GM23338 (cell line): ENCODE measurements around the gene RNF34. TPM values are rescaled to one million over a fixed set of nuclear protein-coding genes. Genes with fewer than 3 reads are reported as not detected.

ENCODE experiments used
- ATAC-seq: fragments of 200-7000 bp; cut with Tn5 transposase; 3 replicates; pipeline ENCODE4 v1.9.1; 2020
- DNase-seq: peaks from one replicate; pipeline ENCODE4 v3.0.0-alpha.2; 2015; ENCODE audit warnings: low spot score
- H2AFZ ChIP-seq: fragments of 200-600 bp; sonication (generic); 2 replicates; pipeline ENCODE4 v1.8.0; 2016; ENCODE audit warnings: antibody characterized with exemption, mild to moderate bottlenecking, moderate library complexity
- H3F3A ChIP-seq: fragments of 200-600 bp; sonication (generic); replicated peaks from 2 replicates; pipeline ENCODE4 v1.8.0; 2017; ENCODE audit warnings: antibody characterized with exemption, mixed run types, low read depth
- H3K27ac ChIP-seq: fragments of 200-600 bp; sonication (generic); 2 replicates; pipeline ENCODE4 v1.6.1; 2016; ENCODE audit warnings: low read depth
- H3K27me3 ChIP-seq: fragments of 200-600 bp; sonication (generic); 2 replicates; pipeline ENCODE4 v1.8.0; 2016; ENCODE audit warnings: mild to moderate bottlenecking, mixed run types, moderate library complexity; ENCODE audit not compliant: insufficient read depth
- H3K36me3 ChIP-seq: fragments of 200-600 bp; sonication (generic); 2 replicates; pipeline ENCODE4 v1.8.0; 2016; ENCODE audit warnings: mild to moderate bottlenecking; ENCODE audit not compliant: insufficient read depth
- H3K4me1 ChIP-seq: fragments of 200-600 bp; sonication (generic); 2 replicates; pipeline ENCODE4 v1.8.0; 2016; ENCODE audit warnings: mild to moderate bottlenecking, moderate library complexity; ENCODE audit not compliant: insufficient read depth
- H3K4me2 ChIP-seq: fragments of 200-600 bp; sonication (generic); 2 replicates; pipeline ENCODE4 v1.7.1; 2017; ENCODE audit warnings: mixed run types
- H3K4me3 ChIP-seq: fragments of 200-600 bp; sonication (generic); 2 replicates; pipeline ENCODE4 v1.6.1; 2016; ENCODE audit warnings: mixed run types
- H3K79me2 ChIP-seq: fragments of 200-600 bp; sonication (generic); replicated peaks from 2 replicates; pipeline ENCODE4 v1.8.0; 2017; ENCODE audit warnings: mild to moderate bottlenecking; ENCODE audit not compliant: insufficient read depth
- H3K9me2 ChIP-seq: fragments of 200-600 bp; sonication (generic); 2 replicates; pipeline ENCODE4 v1.8.0; 2017; ENCODE audit not compliant: insufficient read depth
- H4K20me1 ChIP-seq: fragments of 200-600 bp; sonication (generic); replicated peaks from 2 replicates; pipeline ENCODE4 v1.8.0; 2017; ENCODE audit warnings: mild to moderate bottlenecking; ENCODE audit not compliant: insufficient read depth
- H3K27ac Mint-ChIP-seq: 2 replicates; pipeline ENCODE4 v1.8.0; 2020; ENCODE audit warnings: inconsistent platforms, mild to moderate bottlenecking, moderate library complexity, mixed read lengths
- H3K27me3 Mint-ChIP-seq: 3 replicates; pipeline ENCODE4 v1.8.0; 2022; ENCODE audit warnings: low read depth, mild to moderate bottlenecking, moderate library complexity, mixed read lengths, inconsistent platforms; ENCODE audit not compliant: insufficient read depth, poor library complexity
- H3K36me3 Mint-ChIP-seq: 3 replicates; pipeline ENCODE4 v1.8.0; 2021; ENCODE audit warnings: low read depth, mild to moderate bottlenecking, inconsistent platforms, moderate library complexity, mixed read lengths
- H3K4me1 Mint-ChIP-seq: 3 replicates; pipeline ENCODE4 v1.8.0; 2020; ENCODE audit warnings: mild to moderate bottlenecking, inconsistent platforms, mixed read lengths
- H3K4me3 Mint-ChIP-seq: 3 replicates; pipeline ENCODE4 v1.8.0; 2021; ENCODE audit warnings: moderate library complexity, mild to moderate bottlenecking, inconsistent platforms, mixed read lengths
- H3K9me3 Mint-ChIP-seq: 3 replicates; pipeline ENCODE4 v1.8.0; 2020; ENCODE audit warnings: moderate library complexity, mild to moderate bottlenecking, inconsistent platforms, mixed read lengths
- CREB1 ChIP-seq: fragments of 250-450 bp; sonication (Bioruptor Pico); IDR thresholded peaks from 2 replicates; pipeline ENCODE4 v1.5.0; 2020; ENCODE audit warnings: low read depth, mild to moderate bottlenecking, moderate library complexity
- CTCF ChIP-seq, 2 experiments: fragments of 200-600 bp in 1 of 2; sonication (generic) in 1 of 2; conservative IDR thresholded peaks; 2 replicates each; pipeline versions ENCODE4 v1.5.1 to v1.6.1; 2016 to 2017; ENCODE audit warnings: antibody characterized with exemption in 2 of 2, low read depth in 2 of 2, mild to moderate bottlenecking in 2 of 2, moderate library complexity in 1 of 2
- ETS1 ChIP-seq: IDR thresholded peaks from 2 replicates; pipeline ENCODE4 v1.6.1; 2016; ENCODE audit warnings: antibody characterized with exemption
- EZH2 ChIP-seq: fragments of 200-600 bp; sonication (generic); IDR thresholded peaks from one replicate; pipeline ENCODE4 v1.8.0; 2017; ENCODE audit warnings: antibody characterized with exemption, mild to moderate bottlenecking, low read depth; ENCODE audit not compliant: unreplicated experiment
- EZH2phosphoT487 ChIP-seq: fragments of 200-600 bp; sonication (generic); IDR thresholded peaks from one replicate; pipeline ENCODE4 v1.8.1; 2018; ENCODE audit warnings: antibody characterized with exemption; ENCODE audit not compliant: unreplicated experiment
- JUNB ChIP-seq: IDR thresholded peaks from one replicate; pipeline ENCODE4 v1.6.1; 2016; ENCODE audit warnings: antibody characterized with exemption; ENCODE audit not compliant: unreplicated experiment
- NANOG ChIP-seq: IDR thresholded peaks from 2 replicates; pipeline ENCODE4 v1.6.1; 2016; ENCODE audit warnings: antibody characterized with exemption, borderline replicate concordance
- STAT1 ChIP-seq: IDR thresholded peaks from one replicate; pipeline ENCODE4 v1.6.1; 2016; ENCODE audit warnings: antibody characterized with exemption; ENCODE audit not compliant: unreplicated experiment
- ZNF114 ChIP-seq: fragments of 250-450 bp; sonication (Bioruptor Pico); IDR thresholded peaks from 2 replicates; pipeline ENCODE4 v1.5.0; 2020; ENCODE audit warnings: mild to moderate bottlenecking, moderate library complexity
- ZNF462 ChIP-seq: fragments of 250-450 bp; sonication (Bioruptor Pico); IDR thresholded peaks from 2 replicates; pipeline ENCODE4 v1.5.0; 2020; ENCODE audit warnings: mild to moderate bottlenecking, moderate library complexity
- polyA plus RNA-seq: library from polyadenylated mRNA; unstranded; fragments of >200 nt; fragmentation: Nextera tagmentation; extraction: Ambion mirVana; gene quantifications from 2 replicates; pipeline ENCODE4 v1.2.1, GENCODE V29; 2016
- total RNA-seq: library from RNA; depleted of rRNA; stranded (reverse); fragments of >200 nt; shearing (Covaris generic); gene quantifications from 2 replicates; pipeline ENCODE4 v1.2.3, GENCODE V29; 2014

The RNF34 gene
- total and polyA plus RNA-seq, 2 experiments from 2014 or later: 47.2 to 63.3 TPM

- peaks cover 36% of the 10 kb centered on the region for H4K20me1 ChIP-seq
These were observed 52.5 kb downstream of the RNF34 start for GRCh38 chr12:121452340-121452984.

GRCh38 chr12:121452985-121453360 lies 53.1 kb downstream of the RNF34 start:
- peaks cover 27% of the 10 kb centered on the region; the same call in 2 of the 3 replicates for H3K4me1 Mint-ChIP-seq
- H3K36me3 Mint-ChIP-seq: peaks cover 34% of the 10 kb centered on the region
- H3K9me3 Mint-ChIP-seq: no peaks in the 10 kb centered on the region; the same call in 2 of the 3 replicates
- H3K27me3 Mint-ChIP-seq: peaks cover 17% of the 10 kb centered on the region
- ATAC-seq (no peak; the same call in 2 of the 3 replicates), DNase-seq (no peak)
- Histone ChIP-seq H3K4me2 (no peak overlapping the region), H4K20me1 (peaks cover 39% of the 10 kb centered on the region), H2AFZ (no peak overlapping the region), H3K4me1 (no peaks in the 10 kb centered on the region), H3F3A (no peaks in the 10 kb centered on the region), H3K27ac (peak overlapping the region; percentile 66; the same call in 1 of the 2 replicates), H3K9me2 (no peaks in the 10 kb centered on the region), H3K36me3 (no peaks in the 10 kb centered on the region; the same call in 1 of the 2 replicates), H3K79me2 (peaks cover 80% of the 10 kb centered on the region), H3K27me3 (no peaks in the 10 kb centered on the region), H3K4me3 (no peak overlapping the region)
- H3K27ac Mint-ChIP-seq: no peak overlapping the region
- H3K4me3 Mint-ChIP-seq: no peak overlapping the region
- TF ChIP-seq ZNF114 (CRISPR knock-in tag) (no peak), CREB1 (no peak), STAT1 (no peak), CTCF (conservative IDR thresholded peaks at IDR 0.05; ENCODE audit: low read depth in 2 of 2) (no peak), NANOG (no peak), EZH2 (no peak), ZNF462 (CRISPR knock-in tag) (no peak), EZH2phosphoT487 (no peak), JUNB (no peak)

More at GRCh38 chr12:121452340-121452984, 52.5 kb downstream of the RNF34 start:
- Mint-ChIP-seq H3K4me3 (no peak overlapping the region), H3K36me3 (peaks cover 31% of the 10 kb centered on the region), H3K27me3 (peaks cover 16% of the 10 kb centered on the region), H3K27ac (no peak overlapping the region), H3K4me1 (peaks cover 24% of the 10 kb centered on the region; the same call in 2 of the 3 replicates), H3K9me3 (no peaks in the 10 kb centered on the region; the same call in 2 of the 3 replicates)
- Histone ChIP-seq H3K4me2 (no peak overlapping the region), H3K4me3 (no peak overlapping the region), H2AFZ (no peak overlapping the region), H3K27ac (0 out of 2 replicates have a peak overlapping the region, but pooled peaks have one; percentile 45), H3F3A (no peaks in the 10 kb centered on the region), H3K9me2 (no peaks in the 10 kb centered on the region), H3K27me3 (no peaks in the 10 kb centered on the region), H3K4me1 (no peaks in the 10 kb centered on the region), H3K79me2 (peaks cover 80% of the 10 kb centered on the region), H3K36me3 (no peaks in the 10 kb centered on the region; the same call in 1 of the 2 replicates)
- ATAC-seq: no peak; the same call in 2 of the 3 replicates
- no peak for TF ChIP-seq ETS1
- no peak for TF ChIP-seq JUNB
- TF ChIP-seq CREB1: no peak
- no peak for DNase-seq
